IMR-90 (cell line): Measurements from ENCODE around the gene HIGD1C.

Source experiments
- BHLHE40 ChIP-seq: fragments of 150-350 bp; IDR thresholded peaks from 2 replicates; pipeline ENCODE4 v1.6.1; 2016; ENCODE audit warnings: mild to moderate bottlenecking, low read depth, low read length
- CEBPB ChIP-seq: IDR thresholded peaks from 2 replicates; pipeline ENCODE4 v1.6.1; 2012; ENCODE audit warnings: low read depth, low read length, improper control_type of control experiment
- CHD1 ChIP-seq: IDR thresholded peaks from 2 replicates; pipeline ENCODE4 v1.6.1; 2012; ENCODE audit warnings: low read depth, low read length, improper control_type of control experiment
- CTCF ChIP-seq: conservative IDR thresholded peaks from 2 replicates; pipeline ENCODE4 v1.5.1; 2012; ENCODE audit warnings: mild to moderate bottlenecking, low read depth, low read length, improper control_type of control experiment
- MAFK ChIP-seq: IDR thresholded peaks from 2 replicates; pipeline ENCODE4 v1.6.1; 2012; ENCODE audit warnings: low read depth, low read length, improper control_type of control experiment
- MXI1 ChIP-seq: IDR thresholded peaks from 2 replicates; pipeline ENCODE4 v1.6.1; 2012; ENCODE audit warnings: low read depth, mild to moderate bottlenecking, low read length, moderate library complexity, borderline replicate concordance
- NFE2L2 ChIP-seq: fragments of 150-350 bp; IDR thresholded peaks from 2 replicates; pipeline ENCODE4 v1.6.1; 2016; ENCODE audit warnings: low read depth, mild to moderate bottlenecking, low read length
- POLR2A ChIP-seq: IDR thresholded peaks from 2 replicates; pipeline ENCODE4 v1.6.1; 2012; ENCODE audit warnings: mild to moderate bottlenecking, low read depth, low read length
- RAD21 ChIP-seq: IDR thresholded peaks from 2 replicates; pipeline ENCODE4 v1.6.1; 2012; ENCODE audit warnings: low read length, improper control_type of control experiment
- RCOR1 ChIP-seq: IDR thresholded peaks from 2 replicates; pipeline ENCODE4 v1.6.1; 2012; ENCODE audit warnings: mild to moderate bottlenecking, low read length, improper control_type of control experiment; ENCODE audit not compliant: insufficient replicate concordance
- SMC3 ChIP-seq: fragments of 150-350 bp; IDR thresholded peaks from 2 replicates; pipeline ENCODE4 v1.6.1; 2016; ENCODE audit warnings: low read depth, mild to moderate bottlenecking, antibody characterized with exemption, low read length, moderate library complexity
- USF2 ChIP-seq: fragments of 150-350 bp; IDR thresholded peaks from 2 replicates; pipeline ENCODE4 v1.6.1; 2017; ENCODE audit warnings: mild to moderate bottlenecking, antibody characterized with exemption, low read length, low read depth

GRCh38 chr12:50986966-50987737 is 34.8 kb downstream of the HIGD1C start:
- peak; percentile 75 for TF ChIP-seq CTCF
- no peak for TF ChIP-seq NFE2L2
- no peak for TF ChIP-seq CHD1
- no peak for TF ChIP-seq POLR2A
- peak; percentile 79 for TF ChIP-seq SMC3
- TF ChIP-seq RAD21 = peak; percentile 74
- TF ChIP-seq RCOR1 = no peak
- no peak for TF ChIP-seq CEBPB
- TF ChIP-seq USF2 = no peak
- TF ChIP-seq BHLHE40 = no peak
- no peak for TF ChIP-seq MAFK
- no peak for TF ChIP-seq MXI1
